ENCODE results near the gene CHCHD3. TPM values are rescaled to one million over a fixed set of nuclear protein-coding genes. Genes with fewer than 3 reads are reported as not detected.

The CHCHD3 gene
- total RNA-seq, 1 experiment from 2014 or later: 149 TPM

DNA sequence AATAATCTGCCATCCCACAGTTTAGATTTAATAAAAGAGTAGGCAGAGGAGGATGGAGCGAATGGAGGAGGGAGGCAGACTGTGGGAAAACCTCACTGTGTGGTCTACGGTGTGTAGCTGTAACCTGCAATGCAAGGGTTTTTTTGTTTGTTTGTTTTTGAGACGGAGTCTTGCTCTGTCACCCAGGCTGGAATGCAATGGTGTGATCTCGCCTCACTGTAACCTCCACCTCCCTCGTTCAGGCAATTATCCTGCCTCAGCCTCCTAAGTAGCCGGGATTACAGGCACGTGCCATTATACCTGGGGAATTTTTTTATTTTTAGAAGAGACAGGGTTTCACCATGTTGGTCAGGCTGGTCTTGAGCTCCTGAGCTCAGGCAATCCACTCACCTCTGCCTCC lies 321.0 kb downstream of the CHCHD3 start:
- Histone ChIP-seq H3K4me1 (ENCODE audit: insufficient read depth, low read length) (peaks cover 7% of the 10 kb centered on the region; the same call in 1 of the 2 replicates), H3K9me2 (replicated peaks; ENCODE audit: low read length) (no peaks in the 10 kb centered on the region)
- TF ChIP-seq EZH2 (IDR thresholded peaks at IDR 0.05; ENCODE audit: low read length, unreplicated experiment) (no peak), EZH2phosphoT487 (IDR thresholded peaks at IDR 0.05; ENCODE audit: borderline replicate concordance, low read length) (no peak)
- TF ChIP-seq, protein P1, sequence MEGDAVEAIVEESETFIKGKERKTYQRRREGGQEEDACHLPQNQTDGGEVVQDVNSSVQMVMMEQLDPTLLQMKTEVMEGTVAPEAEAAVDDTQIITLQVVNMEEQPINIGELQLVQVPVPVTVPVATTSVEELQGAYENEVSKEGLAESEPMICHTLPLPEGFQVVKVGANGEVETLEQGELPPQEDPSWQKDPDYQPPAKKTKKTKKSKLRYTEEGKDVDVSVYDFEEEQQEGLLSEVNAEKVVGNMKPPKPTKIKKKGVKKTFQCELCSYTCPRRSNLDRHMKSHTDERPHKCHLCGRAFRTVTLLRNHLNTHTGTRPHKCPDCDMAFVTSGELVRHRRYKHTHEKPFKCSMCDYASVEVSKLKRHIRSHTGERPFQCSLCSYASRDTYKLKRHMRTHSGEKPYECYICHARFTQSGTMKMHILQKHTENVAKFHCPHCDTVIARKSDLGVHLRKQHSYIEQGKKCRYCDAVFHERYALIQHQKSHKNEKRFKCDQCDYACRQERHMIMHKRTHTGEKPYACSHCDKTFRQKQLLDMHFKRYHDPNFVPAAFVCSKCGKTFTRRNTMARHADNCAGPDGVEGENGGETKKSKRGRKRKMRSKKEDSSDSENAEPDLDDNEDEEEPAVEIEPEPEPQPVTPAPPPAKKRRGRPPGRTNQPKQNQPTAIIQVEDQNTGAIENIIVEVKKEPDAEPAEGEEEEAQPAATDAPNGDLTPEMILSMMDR (conservative IDR thresholded peaks at IDR 0.05; ENCODE audit: low read depth, low read length): no peak

DNA sequence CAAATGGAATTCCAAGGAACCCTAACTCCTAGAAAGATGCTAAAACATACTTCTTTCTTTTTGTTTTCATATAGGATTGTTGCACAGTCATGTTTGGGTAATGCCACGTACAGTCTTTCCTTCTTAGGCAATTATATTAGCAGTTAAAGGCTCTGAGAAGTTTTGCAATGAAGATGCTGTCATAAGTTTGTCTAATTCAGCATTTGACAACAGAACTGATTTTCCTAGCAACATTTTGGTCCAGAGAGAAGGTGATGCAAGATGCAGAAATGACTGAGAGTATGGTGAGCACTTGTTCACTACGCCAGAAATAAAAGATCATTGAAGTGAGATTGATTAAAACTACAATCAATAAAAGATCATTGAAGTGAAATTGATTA lies 321.7 kb downstream of the CHCHD3 start:
- H3K4me2 ChIP-seq (ENCODE audit: low read length): no peak overlapping the region
- H3K4me3 ChIP-seq (ENCODE audit: low read length): no peak overlapping the region
- H3K4me1 ChIP-seq (ENCODE audit: insufficient read depth, low read length): peaks cover 7% of the 10 kb centered on the region; the same call in 1 of the 2 replicates
- ATAC-seq (no peak), DNase-seq (no peak)
- TF ChIP-seq, protein P1 (conservative IDR thresholded peaks at IDR 0.05; ENCODE audit: low read depth, low read length): no peak
- TF ChIP-seq EZH2 (IDR thresholded peaks at IDR 0.05; ENCODE audit: low read length, unreplicated experiment): no peak
- no peak for TF ChIP-seq EZH2phosphoT487 (IDR thresholded peaks at IDR 0.05; ENCODE audit: borderline replicate concordance, low read length)
- H2AFZ ChIP-seq (ENCODE audit: low read length): no peak overlapping the region
- no peak overlapping the region for H3K9ac ChIP-seq (ENCODE audit: low read length)
- CTCF ChIA-PET: no interaction called here
- H3K27ac ChIP-seq (ENCODE audit: low read length): no peak overlapping the region
- H4K20me1 ChIP-seq (ENCODE audit: low read length): no peaks in the 10 kb centered on the region
- H3K9me3 ChIP-seq (ENCODE audit: low read length): 0 out of 2 replicates have a peak, but pooled peaks cover 5% of the 10 kb centered on the region
- H3F3A ChIP-seq (ENCODE audit: low read length, unreplicated experiment): no peaks in the 10 kb centered on the region
- BruUV-seq (replicated peaks): no TSS peak
- POLR2A ChIA-PET (ENCODE audit: unreplicated experiment): no interaction called here
- H3K36me3 ChIP-seq (ENCODE audit: low read depth, low read length): no peaks in the 10 kb centered on the region
- H3K27me3 ChIP-seq (ENCODE audit: low read length): no peaks in the 10 kb centered on the region
- intact Hi-C loops (cut with micrococcal nuclease): no loop called here
- H3K9me2 ChIP-seq (replicated peaks; ENCODE audit: low read length): no peaks in the 10 kb centered on the region
- no peaks in the 10 kb centered on the region for H3K79me2 ChIP-seq (ENCODE audit: low read length)

More for the DNA sequence above, 321.0 kb downstream of the CHCHD3 start:
- no peaks in the 10 kb centered on the region for H3K36me3 ChIP-seq (ENCODE audit: low read depth, low read length)
- no peak for DNase-seq
- H4K20me1 ChIP-seq (ENCODE audit: low read length): no peaks in the 10 kb centered on the region
- ChIA-PET POLR2A (ENCODE audit: unreplicated experiment) (no interaction called here), CTCF (no interaction called here)
- intact Hi-C loops (cut with micrococcal nuclease): no loop called here
- H3K27me3 ChIP-seq (ENCODE audit: low read length): no peaks in the 10 kb centered on the region
- H3K4me2 ChIP-seq (ENCODE audit: low read length): no peak overlapping the region
- no peaks in the 10 kb centered on the region for H3K79me2 ChIP-seq (ENCODE audit: low read length)
- 0 out of 2 replicates have a peak, but pooled peaks cover 5% of the 10 kb centered on the region for H3K9me3 ChIP-seq (ENCODE audit: low read length)
- no peak overlapping the region for H2AFZ ChIP-seq (ENCODE audit: low read length)
- H3K9ac ChIP-seq (ENCODE audit: low read length): no peak overlapping the region
- ATAC-seq: no peak
- no peak overlapping the region for H3K4me3 ChIP-seq (ENCODE audit: low read length)
- H3F3A ChIP-seq (ENCODE audit: low read length, unreplicated experiment): no peaks in the 10 kb centered on the region
- no TSS peak for BruUV-seq (replicated peaks)
- H3K27ac ChIP-seq (ENCODE audit: low read length): no peak overlapping the region

DNA sequence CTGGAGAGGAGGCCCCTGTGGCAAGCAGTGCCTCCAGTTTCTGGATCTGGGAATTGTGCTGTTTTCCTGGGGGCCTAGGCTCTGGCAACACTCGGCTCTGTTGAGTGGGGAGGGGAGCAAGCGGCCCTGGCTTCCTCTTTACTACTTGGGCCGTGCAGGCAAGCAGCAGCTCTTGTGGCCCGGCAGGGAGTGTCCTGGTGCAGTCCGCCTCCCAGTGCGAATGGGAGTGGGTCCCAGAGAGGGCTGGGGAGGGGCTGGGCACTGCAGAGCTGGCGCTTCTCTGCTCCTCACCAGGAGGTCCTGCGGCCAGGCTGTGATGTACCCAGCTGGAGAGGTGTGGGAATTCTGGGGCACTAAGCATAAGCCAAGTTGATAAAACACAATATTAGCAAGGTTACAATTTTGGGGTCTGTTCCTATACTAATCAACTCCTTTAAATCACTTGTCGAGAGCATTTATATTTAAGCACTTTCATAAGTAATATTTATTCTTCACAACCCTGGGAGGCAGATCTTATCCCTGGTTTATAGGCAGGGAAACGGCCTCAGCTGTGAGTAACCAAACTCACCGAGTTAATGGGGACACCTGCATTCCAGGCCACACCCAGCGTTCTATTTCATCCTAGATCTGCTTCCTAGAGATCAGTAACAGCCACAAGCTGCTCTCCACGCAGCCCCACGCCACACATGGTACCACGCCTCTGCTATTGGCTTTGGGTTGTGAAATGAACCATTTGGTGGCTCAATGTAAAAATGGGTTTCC lies 322.2 kb downstream of the CHCHD3 start:
- Histone ChIP-seq H3K4me2 (ENCODE audit: low read length) (no peak overlapping the region), H4K20me1 (ENCODE audit: low read length) (no peaks in the 10 kb centered on the region), H3K36me3 (ENCODE audit: low read depth, low read length) (no peaks in the 10 kb centered on the region), H3K4me3 (ENCODE audit: low read length) (no peak overlapping the region), H3K9ac (ENCODE audit: low read length) (no peak overlapping the region), H2AFZ (ENCODE audit: low read length) (no peak overlapping the region), H3K79me2 (ENCODE audit: low read length) (no peaks in the 10 kb centered on the region), H3K9me2 (replicated peaks; ENCODE audit: low read length) (no peaks in the 10 kb centered on the region), H3K27me3 (ENCODE audit: low read length) (no peaks in the 10 kb centered on the region), H3K9me3 (ENCODE audit: low read length) (0 out of 2 replicates have a peak, but pooled peaks cover under 1% of the 10 kb centered on the region), H3F3A (ENCODE audit: low read length, unreplicated experiment) (no peaks in the 10 kb centered on the region), H3K4me1 (ENCODE audit: insufficient read depth, low read length) (peaks cover 7% of the 10 kb centered on the region; the same call in 1 of the 2 replicates), H3K27ac (ENCODE audit: low read length) (no peak overlapping the region)
- intact Hi-C loops (cut with micrococcal nuclease): no loop called here
- ChIA-PET POLR2A (ENCODE audit: unreplicated experiment) (no interaction called here), CTCF (no interaction called here)
- ATAC-seq (peak; percentile 69), DNase-seq (peak; percentile 55)
- BruUV-seq (replicated peaks): no TSS peak
- TF ChIP-seq EZH2phosphoT487 (IDR thresholded peaks at IDR 0.05; ENCODE audit: borderline replicate concordance, low read length) (no peak), EZH2 (IDR thresholded peaks at IDR 0.05; ENCODE audit: low read length, unreplicated experiment) (no peak)
- TF ChIP-seq, protein P1 (conservative IDR thresholded peaks at IDR 0.05; ENCODE audit: low read depth, low read length): no peak
